ENCODE measurements around the gene ADCY3.

The ADCY3 gene

GRCh38 chr2:24881623-24882022, 38.4 kb downstream of the ADCY3 start:
- FAIRE-seq (no peak), DNase-seq (ENCODE audit: extremely low spot score, insufficient read length, low read depth) (no peak)

GRCh38 chr2:24881158-24881557, 38.9 kb downstream of the ADCY3 start:
- no peak for FAIRE-seq
- no peak for DNase-seq (ENCODE audit: extremely low spot score, insufficient read length, low read depth)

GRCh38 chr2:24878341-24878740, 41.7 kb downstream of the ADCY3 start:
- no peak for FAIRE-seq
- no peak for DNase-seq (ENCODE audit: extremely low spot score, insufficient read length, low read depth)

- no peak for DNase-seq (ENCODE audit: extremely low spot score, insufficient read length, low read depth)
- FAIRE-seq = no peak
Observed at GRCh38 chr2:24877646-24878045, 42.4 kb downstream of the ADCY3 start.

- FAIRE-seq (no peak), DNase-seq (ENCODE audit: extremely low spot score, insufficient read length, low read depth) (no peak)
Observed at GRCh38 chr2:24877067-24877466, 43.0 kb downstream of the ADCY3 start.

- DNase-seq (ENCODE audit: extremely low spot score, insufficient read length, low read depth) = no peak
- FAIRE-seq = no peak
Observed at GRCh38 chr2:24875901-24876300, 44.1 kb downstream of the ADCY3 start.

- DNase-seq (ENCODE audit: extremely low spot score, insufficient read length, low read depth) (no peak), FAIRE-seq (no peak)
Observed at GRCh38 chr2:24875272-24875671, 44.8 kb downstream of the ADCY3 start.

- DNase-seq (ENCODE audit: extremely low spot score, insufficient read length, low read depth) (no peak), FAIRE-seq (no peak)
Observed at GRCh38 chr2:24874035-24874434, 46.0 kb downstream of the ADCY3 start.

GRCh38 chr2:24873619-24874018, 46.4 kb downstream of the ADCY3 start:
- FAIRE-seq (no peak), DNase-seq (ENCODE audit: extremely low spot score, insufficient read length, low read depth) (no peak)

- DNase-seq (ENCODE audit: extremely low spot score, insufficient read length, low read depth) (no peak), FAIRE-seq (no peak)
Observed at GRCh38 chr2:24872344-24873115, 47.5 kb downstream of the ADCY3 start.

GRCh38 chr2:24871852-24872333, 48.1 kb downstream of the ADCY3 start:
- DNase-seq (ENCODE audit: extremely low spot score, insufficient read length, low read depth) (no peak), FAIRE-seq (no peak)

- no peak for DNase-seq (ENCODE audit: extremely low spot score, insufficient read length, low read depth)
- FAIRE-seq = no peak
Observed at GRCh38 chr2:24870891-24871705, 48.9 kb downstream of the ADCY3 start.

- no peak for FAIRE-seq
- no peak for DNase-seq (ENCODE audit: extremely low spot score, insufficient read length, low read depth)
Observed at GRCh38 chr2:24870440-24870839, 49.6 kb downstream of the ADCY3 start.

GRCh38 chr2:24866946-24867345, 53.1 kb downstream of the ADCY3 start:
- no peak for DNase-seq (ENCODE audit: extremely low spot score, insufficient read length, low read depth)
- FAIRE-seq = no peak

- DNase-seq (ENCODE audit: extremely low spot score, insufficient read length, low read depth) = no peak
- no peak for FAIRE-seq
Observed at GRCh38 chr2:24863641-24864040, 56.4 kb downstream of the ADCY3 start.

GRCh38 chr2:24861500-24861899, 58.5 kb downstream of the ADCY3 start:
- FAIRE-seq = no peak
- DNase-seq (ENCODE audit: extremely low spot score, insufficient read length, low read depth) = no peak

- DNase-seq (ENCODE audit: extremely low spot score, insufficient read length, low read depth) (no peak), FAIRE-seq (no peak)
Observed at GRCh38 chr2:24860631-24861030, 59.4 kb downstream of the ADCY3 start.

GRCh38 chr2:24859968-24860600, 60.0 kb downstream of the ADCY3 start:
- DNase-seq (ENCODE audit: extremely low spot score, insufficient read length, low read depth) = no peak
- no peak for FAIRE-seq

- no peak for FAIRE-seq
Observed at GRCh38 chr2:24858996-24859395, 61.0 kb downstream of the ADCY3 start.

GRCh38 chr2:24857746-24858145, 62.3 kb downstream of the ADCY3 start:
- no peak for DNase-seq (ENCODE audit: extremely low spot score, insufficient read length, low read depth)
- no peak for FAIRE-seq

More at GRCh38 chr2:24858996-24859395, 61.0 kb downstream of the ADCY3 start:
- DNase-seq (ENCODE audit: extremely low spot score, insufficient read length, low read depth) = no peak

GRCh38 chr2:24856791-24857211, 63.2 kb downstream of the ADCY3 start:
- DNase-seq (ENCODE audit: extremely low spot score, insufficient read length, low read depth) = no peak
- no peak for FAIRE-seq

Measured in GM18507 (cell line).